Neural progenitor cell (in vitro differentiated cells): Measurements from ENCODE around the gene VSIG10. TPM values are rescaled to one million over a fixed set of nuclear protein-coding genes. Genes with fewer than 3 reads are reported as not detected.

Source experiments
- DNase-seq: peaks from one replicate; pipeline ENCODE4 v3.0.0-alpha.2; 2016; ENCODE audit warnings: low spot score
- H2AFZ ChIP-seq: fragments of 200-600 bp; sonication (generic); replicated peaks from 2 replicates; pipeline ENCODE4 v1.6.1; 2016; ENCODE audit warnings: antibody characterized with exemption
- H3F3A ChIP-seq: fragments of 200-600 bp; sonication (generic); 2 replicates; pipeline ENCODE4 v1.6.1; 2016; ENCODE audit warnings: antibody characterized with exemption, low read depth
- H3K27ac ChIP-seq: fragments of 200-600 bp; sonication (generic); 2 replicates; pipeline ENCODE4 v1.5.1; 2016; ENCODE audit warnings: mild to moderate bottlenecking
- H3K27me3 ChIP-seq: fragments of 200-600 bp; sonication (generic); 2 replicates; pipeline ENCODE4 v1.6.1; 2016; ENCODE audit warnings: mild to moderate bottlenecking, moderate library complexity
- H3K36me3 ChIP-seq: fragments of 200-600 bp; sonication (generic); 2 replicates; pipeline ENCODE4 v1.5.1; 2016
- H3K4me1 ChIP-seq: fragments of 200-600 bp; sonication (generic); 2 replicates; pipeline ENCODE4 v1.6.1; 2016; ENCODE audit warnings: mixed run types
- H3K4me2 ChIP-seq: fragments of 200-600 bp; sonication (generic); 2 replicates; pipeline ENCODE4 v1.6.1; 2016
- H3K4me3 ChIP-seq: fragments of 200-600 bp; sonication (generic); 2 replicates; pipeline ENCODE4 v1.5.1; 2016
- H3K79me2 ChIP-seq: fragments of 200-600 bp; sonication (generic); 2 replicates; pipeline ENCODE4 v1.6.1; 2016; ENCODE audit warnings: low read depth
- H3K9ac ChIP-seq: fragments of 200-600 bp; sonication (generic); 2 replicates; pipeline ENCODE4 v1.6.1; 2016
- H3K9me3 ChIP-seq: fragments of 200-600 bp; sonication (generic); 2 replicates; pipeline ENCODE4 v1.5.1; 2016; ENCODE audit warnings: low read depth
- H4K20me1 ChIP-seq: fragments of 200-600 bp; sonication (generic); 2 replicates; pipeline ENCODE4 v1.6.1; 2016; ENCODE audit warnings: low read depth
- H3K27ac Mint-ChIP-seq: 3 replicates; pipeline ENCODE4 v1.8.0; 2021; ENCODE audit warnings: mixed read lengths
- H3K27me3 Mint-ChIP-seq: 2 replicates; pipeline ENCODE4 v1.8.0; 2022; ENCODE audit warnings: low read depth, mild to moderate bottlenecking, inconsistent platforms, moderate library complexity, mixed read lengths; ENCODE audit not compliant: insufficient read depth
- H3K36me3 Mint-ChIP-seq: 3 replicates; pipeline ENCODE4 v1.8.0; 2021; ENCODE audit warnings: mixed read lengths
- H3K4me1 Mint-ChIP-seq: 3 replicates; pipeline ENCODE4 v1.8.0; 2021; ENCODE audit warnings: mixed read lengths
- H3K4me3 Mint-ChIP-seq: 3 replicates; pipeline ENCODE4 v1.8.0; 2021; ENCODE audit warnings: mild to moderate bottlenecking, moderate library complexity, mixed read lengths
- H3K9me3 Mint-ChIP-seq: 3 replicates; pipeline ENCODE4 v1.8.0; 2020; ENCODE audit warnings: mixed read lengths
- EZH2 ChIP-seq: fragments of 200-600 bp; sonication (generic); IDR thresholded peaks from 2 replicates; pipeline ENCODE4 v1.6.1; 2017; ENCODE audit warnings: antibody characterized with exemption, mild to moderate bottlenecking, moderate library complexity
- EZH2phosphoT487 ChIP-seq: fragments of 200-600 bp; sonication (generic); IDR thresholded peaks from 2 replicates; pipeline ENCODE4 v1.6.1; 2017; ENCODE audit warnings: antibody characterized with exemption
- total RNA-seq: library from RNA; depleted of rRNA; stranded (reverse); fragments of >200 nt; gene quantifications from 2 replicates; pipeline ENCODE4 v1.2.3, GENCODE V29; 2015; ENCODE audit warnings: low replicate concordance
- TF ChIP-seq, protein P1 (sequence below): fragments of 200-600 bp; sonication (generic); IDR thresholded peaks from 2 replicates; pipeline ENCODE4 v1.5.1; 2017; ENCODE audit warnings: antibody characterized with exemption, mild to moderate bottlenecking

VSIG10 gene
- total RNA-seq, 1 donor from 2014 or later = 22.6 TPM

GRCh38 chr12:118120579-118121363 lies 17.0 kb upstream of the VSIG10 start:
- Histone ChIP-seq H3K9ac (peak overlapping the region; percentile 12), H3K4me1 (peaks cover 10% of the 10 kb centered on the region), H3K36me3 (no peaks in the 10 kb centered on the region), H3K9me3 (no peaks in the 10 kb centered on the region), H4K20me1 (no peaks in the 10 kb centered on the region), H3K27ac (no peak overlapping the region), H2AFZ (peak overlapping the region; percentile 23), H3K4me2 (peak overlapping the region; percentile 45), H3K27me3 (no peaks in the 10 kb centered on the region), H3F3A (peaks cover 25% of the 10 kb centered on the region), H3K4me3 (no peak overlapping the region), H3K79me2 (no peaks in the 10 kb centered on the region)
- Mint-ChIP-seq H3K27me3 (peaks cover 2% of the 10 kb centered on the region), H3K27ac (peak overlapping the region; percentile 76), H3K36me3 (peaks cover 5% of the 10 kb centered on the region), H3K9me3 (no peaks in the 10 kb centered on the region), H3K4me1 (peaks cover 11% of the 10 kb centered on the region), H3K4me3 (peak overlapping the region; percentile 33)
- DNase-seq = peak; percentile 75
- TF ChIP-seq EZH2 = no peak
- TF ChIP-seq EZH2phosphoT487 = no peak
- TF ChIP-seq, protein P1, sequence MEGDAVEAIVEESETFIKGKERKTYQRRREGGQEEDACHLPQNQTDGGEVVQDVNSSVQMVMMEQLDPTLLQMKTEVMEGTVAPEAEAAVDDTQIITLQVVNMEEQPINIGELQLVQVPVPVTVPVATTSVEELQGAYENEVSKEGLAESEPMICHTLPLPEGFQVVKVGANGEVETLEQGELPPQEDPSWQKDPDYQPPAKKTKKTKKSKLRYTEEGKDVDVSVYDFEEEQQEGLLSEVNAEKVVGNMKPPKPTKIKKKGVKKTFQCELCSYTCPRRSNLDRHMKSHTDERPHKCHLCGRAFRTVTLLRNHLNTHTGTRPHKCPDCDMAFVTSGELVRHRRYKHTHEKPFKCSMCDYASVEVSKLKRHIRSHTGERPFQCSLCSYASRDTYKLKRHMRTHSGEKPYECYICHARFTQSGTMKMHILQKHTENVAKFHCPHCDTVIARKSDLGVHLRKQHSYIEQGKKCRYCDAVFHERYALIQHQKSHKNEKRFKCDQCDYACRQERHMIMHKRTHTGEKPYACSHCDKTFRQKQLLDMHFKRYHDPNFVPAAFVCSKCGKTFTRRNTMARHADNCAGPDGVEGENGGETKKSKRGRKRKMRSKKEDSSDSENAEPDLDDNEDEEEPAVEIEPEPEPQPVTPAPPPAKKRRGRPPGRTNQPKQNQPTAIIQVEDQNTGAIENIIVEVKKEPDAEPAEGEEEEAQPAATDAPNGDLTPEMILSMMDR = peak; percentile 75

DNA sequence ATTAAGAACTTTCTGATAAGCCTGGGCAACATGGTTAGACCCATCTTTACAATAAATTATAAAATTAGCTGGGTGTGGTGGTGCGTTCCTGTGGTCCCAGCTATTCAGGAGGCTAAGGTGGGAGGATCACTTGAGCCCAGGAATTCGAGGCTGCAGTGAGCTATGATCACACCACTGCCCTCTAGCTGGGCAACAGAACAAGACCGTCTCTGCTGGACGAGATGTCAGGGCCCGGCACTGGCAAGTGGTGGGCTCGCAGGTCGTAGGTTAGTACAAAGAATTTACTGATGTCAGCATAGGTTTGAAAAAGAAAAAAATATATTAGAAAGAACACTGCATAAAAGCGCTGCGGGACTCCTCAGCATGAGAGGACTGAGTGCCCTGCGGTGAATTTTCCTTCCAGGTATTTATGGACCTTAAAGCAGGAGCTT lies 15.7 kb upstream of the VSIG10 start:
- no peak overlapping the region for H3K4me3 ChIP-seq
- H3K79me2 ChIP-seq = no peaks in the 10 kb centered on the region
- TF ChIP-seq, protein P1 = peak; percentile 30
- TF ChIP-seq EZH2 = no peak
- peaks cover 25% of the 10 kb centered on the region for H3F3A ChIP-seq
- peak overlapping the region; percentile 45 for H3K4me2 ChIP-seq
- DNase-seq = peak; percentile 12
- peaks cover 10% of the 10 kb centered on the region for H3K4me1 ChIP-seq
- H3K4me3 Mint-ChIP-seq = no peak overlapping the region
- H3K36me3 ChIP-seq = no peaks in the 10 kb centered on the region
- H3K27ac ChIP-seq = no peak overlapping the region
- H3K27me3 Mint-ChIP-seq = peaks cover 2% of the 10 kb centered on the region
- no peak overlapping the region for H3K9ac ChIP-seq
- peak overlapping the region; percentile 37 for H2AFZ ChIP-seq
- peaks cover 11% of the 10 kb centered on the region for H3K36me3 Mint-ChIP-seq
- H4K20me1 ChIP-seq = no peaks in the 10 kb centered on the region
- H3K27ac Mint-ChIP-seq = no peak overlapping the region
- H3K27me3 ChIP-seq = no peaks in the 10 kb centered on the region
- peaks cover 5% of the 10 kb centered on the region for H3K9me3 Mint-ChIP-seq
- no peaks in the 10 kb centered on the region for H3K9me3 ChIP-seq
- H3K4me1 Mint-ChIP-seq = peaks cover 11% of the 10 kb centered on the region

DNA sequence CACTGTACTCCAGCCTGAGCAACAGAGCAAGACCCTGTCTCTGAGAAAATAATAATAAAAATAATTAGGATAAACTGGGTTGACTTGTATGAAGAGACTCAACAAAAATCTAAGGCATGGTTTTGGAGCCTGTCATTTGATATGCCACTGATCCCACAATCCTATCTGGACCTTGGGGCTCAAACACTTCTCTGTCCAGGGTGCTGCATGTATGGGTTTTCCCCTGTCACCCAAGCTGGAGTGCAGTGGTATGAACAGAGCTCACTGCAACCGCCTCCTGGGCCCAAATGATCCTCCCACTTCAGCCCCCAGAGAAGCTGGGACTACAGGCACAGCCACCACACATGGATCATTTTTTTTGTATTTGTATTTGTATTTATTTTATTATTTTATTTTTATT lies 5.3 kb upstream of the VSIG10 start:
- no peaks in the 10 kb centered on the region for H3K36me3 Mint-ChIP-seq
- no peaks in the 10 kb centered on the region for H3K9me3 ChIP-seq

More for the DNA sequence above, 5.3 kb upstream of the VSIG10 start:
- TF ChIP-seq, protein P1 = no peak
- TF ChIP-seq EZH2phosphoT487 (no peak), EZH2 (no peak)
- H3K79me2 ChIP-seq = no peaks in the 10 kb centered on the region
- no peak for DNase-seq
- H3F3A ChIP-seq = peaks cover 12% of the 10 kb centered on the region
- H4K20me1 ChIP-seq = no peaks in the 10 kb centered on the region
- H3K4me2 ChIP-seq = no peak overlapping the region
- no peak overlapping the region for H3K27ac Mint-ChIP-seq
- H3K27ac ChIP-seq = no peak overlapping the region
- H3K27me3 Mint-ChIP-seq = peaks cover 7% of the 10 kb centered on the region
- H3K9ac ChIP-seq = no peak overlapping the region
- no peaks in the 10 kb centered on the region for H3K27me3 ChIP-seq
- H3K4me1 ChIP-seq = no peaks in the 10 kb centered on the region
- H3K36me3 ChIP-seq = no peaks in the 10 kb centered on the region
- no peak overlapping the region for H3K4me3 ChIP-seq
- H3K4me3 Mint-ChIP-seq = no peak overlapping the region
- H2AFZ ChIP-seq = no peak overlapping the region
- peaks cover 5% of the 10 kb centered on the region for H3K4me1 Mint-ChIP-seq
- no peaks in the 10 kb centered on the region for H3K9me3 Mint-ChIP-seq
